ENCODE results near the gene MMEL1. TPM values are rescaled to one million over a fixed set of nuclear protein-coding genes. Genes with fewer than 3 reads are reported as not detected.

The MMEL1 gene
- total and polyA plus RNA-seq, 2 experiments from 2014 or later, result 0.93 to 1.8 TPM

- whole genome bisulfite sequencing (ENCODE audit: low lambda C conversion rate, missing lambda C conversion rate), result under 1% methylated on average over 36 of the region's 52 CpGs
- H3K4me1 ChIP-seq (ENCODE audit: insufficient read depth), result peaks cover 23% of the 10 kb centered on the region
- peak; percentile 91 for DNase-seq (ENCODE audit: low spot score)
These were observed 86.2 kb downstream of the MMEL1 start for GRCh38 chr1:2546515-2547209.

DNA sequence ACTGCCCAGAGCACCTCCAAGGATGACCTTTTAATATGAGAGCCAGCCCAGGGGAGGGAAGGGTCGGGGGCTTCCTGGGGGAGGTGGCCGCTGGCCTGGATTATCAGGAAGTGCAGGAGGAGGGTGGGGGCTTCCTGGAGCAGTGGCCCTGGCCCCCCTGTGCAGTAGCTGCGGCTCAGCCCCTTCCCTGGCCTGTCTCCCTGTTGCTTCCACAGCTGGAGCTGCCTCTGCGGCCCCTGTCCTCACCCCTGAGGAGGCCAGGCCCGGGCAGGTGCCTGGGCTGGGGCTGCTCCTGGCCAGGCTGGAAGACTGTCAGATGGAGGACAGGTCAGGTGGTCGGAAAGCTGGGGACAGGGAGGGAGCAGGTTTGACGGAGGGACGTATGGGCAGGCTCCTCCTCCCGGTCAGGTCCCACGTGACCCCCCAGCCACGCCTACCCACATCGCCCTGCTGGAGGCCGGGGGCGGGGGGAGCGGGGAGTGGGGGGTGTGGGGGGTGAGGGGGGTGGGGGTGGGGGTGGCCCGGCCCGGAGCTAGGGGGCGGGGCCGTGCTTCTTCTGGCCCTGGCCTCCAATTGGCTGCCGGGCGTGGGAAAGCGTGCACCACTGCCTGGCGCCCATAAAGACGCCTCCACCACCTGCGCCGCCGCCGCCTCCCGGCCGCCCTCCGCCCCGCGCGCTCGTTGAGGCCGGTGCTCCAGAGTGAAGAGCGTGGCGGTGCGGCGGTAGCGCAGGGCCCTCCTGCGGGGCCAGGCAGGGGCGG, 86.9 kb downstream of the MMEL1 start:
- Histone ChIP-seq H3K4me1 (ENCODE audit: insufficient read depth) (peaks cover 25% of the 10 kb centered on the region), H3K4me2 (peak overlapping the region; percentile 94), H3K79me2 (no peaks in the 10 kb centered on the region), H3K27ac (peak overlapping the region; percentile 88), H4K20me1 (ENCODE audit: insufficient read depth, poor library complexity, severe bottlenecking) (no peaks in the 10 kb centered on the region), H2AFZ (no peak overlapping the region), H3K4me3 (peak overlapping the region; percentile 38), H3K27me3 (no peaks in the 10 kb centered on the region), H3K9me3 (ENCODE audit: low read depth) (no peaks in the 10 kb centered on the region), H3K36me3 (replicated peaks; ENCODE audit: insufficient read depth, low read depth) (no peaks in the 10 kb centered on the region), H3K9me2 (replicated peaks; ENCODE audit: insufficient read depth) (no peaks in the 10 kb centered on the region)
- 8% methylated on average over 17 of the region's 43 CpGs for WGBS (ENCODE audit: low lambda C conversion rate, missing lambda C conversion rate)
- DNase-seq (ENCODE audit: low spot score), result peak; percentile 94
- TF ChIP-seq CTCF (IDR thresholded peaks at IDR 0.05; ENCODE audit: poor library complexity) (no peak), EZH2 (IDR thresholded peaks at IDR 0.05; ENCODE audit: borderline replicate concordance) (no peak), EZH2phosphoT487 (IDR thresholded peaks at IDR 0.05; ENCODE audit: low read depth, severe bottlenecking, unreplicated experiment) (no peak)

More at GRCh38 chr1:2546515-2547209, 86.2 kb downstream of the MMEL1 start:
- TF ChIP-seq EZH2phosphoT487 (IDR thresholded peaks at IDR 0.05; ENCODE audit: low read depth, severe bottlenecking, unreplicated experiment) (no peak), CTCF (IDR thresholded peaks at IDR 0.05; ENCODE audit: poor library complexity) (no peak), EZH2 (IDR thresholded peaks at IDR 0.05; ENCODE audit: borderline replicate concordance) (no peak)
- Histone ChIP-seq H3K9me3 (ENCODE audit: low read depth) (no peaks in the 10 kb centered on the region), H2AFZ (no peak overlapping the region), H4K20me1 (ENCODE audit: insufficient read depth, poor library complexity, severe bottlenecking) (no peaks in the 10 kb centered on the region), H3K27me3 (no peaks in the 10 kb centered on the region), H3K79me2 (no peaks in the 10 kb centered on the region), H3K4me3 (peak overlapping the region; percentile 38), H3K36me3 (replicated peaks; ENCODE audit: insufficient read depth, low read depth) (no peaks in the 10 kb centered on the region), H3K27ac (peak overlapping the region; percentile 88), H3K9me2 (replicated peaks; ENCODE audit: insufficient read depth) (no peaks in the 10 kb centered on the region), H3K4me2 (peak overlapping the region; percentile 94)

DNA sequence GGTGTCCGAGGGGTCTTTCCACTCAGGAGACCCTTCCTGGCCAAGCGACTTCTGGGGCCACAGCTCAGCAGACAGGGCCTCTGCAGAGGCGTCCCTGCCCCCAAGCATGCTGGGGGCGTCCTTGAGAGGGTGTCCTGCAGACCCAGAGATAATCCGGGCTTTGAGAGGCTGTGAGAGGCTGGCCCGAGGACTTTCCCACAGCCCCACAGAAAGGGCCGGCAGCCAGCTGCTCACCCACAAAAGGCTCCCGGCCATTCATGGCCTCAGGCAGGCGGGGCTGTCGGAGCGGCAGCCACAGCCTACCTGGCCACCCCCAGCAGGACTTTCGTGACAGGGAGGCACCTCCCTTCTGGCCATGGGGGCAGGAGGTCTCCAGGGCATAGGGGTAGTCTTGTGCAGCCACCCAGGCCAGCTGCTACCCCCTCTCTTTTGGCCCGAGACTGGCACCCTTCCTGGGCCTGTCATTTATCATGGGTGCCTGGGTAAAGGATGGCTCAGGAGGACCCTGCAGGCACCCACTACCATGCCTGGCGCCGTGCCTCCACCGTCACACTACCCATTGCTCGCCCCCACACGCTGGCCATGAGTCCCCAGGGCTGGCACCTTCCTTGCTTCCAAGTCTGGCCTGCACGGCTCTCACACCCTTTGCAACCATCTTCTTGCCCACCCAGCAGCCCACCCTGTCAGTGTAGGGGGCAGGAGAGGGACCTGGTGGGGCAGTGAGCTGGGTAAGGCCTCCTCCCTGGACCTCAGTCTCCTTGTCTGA, 87.8 kb downstream of the MMEL1 start:
- H3K36me3 ChIP-seq (replicated peaks; ENCODE audit: insufficient read depth, low read depth), result no peaks in the 10 kb centered on the region
- WGBS (ENCODE audit: low lambda C conversion rate, missing lambda C conversion rate), result 69% methylated on average over 19 of the region's 19 CpGs
- peaks cover 31% of the 10 kb centered on the region for H3K4me1 ChIP-seq (ENCODE audit: insufficient read depth)
- no peaks in the 10 kb centered on the region for H3K9me3 ChIP-seq (ENCODE audit: low read depth)
- no peak for TF ChIP-seq CTCF (IDR thresholded peaks at IDR 0.05; ENCODE audit: poor library complexity)
- no peak for TF ChIP-seq EZH2 (IDR thresholded peaks at IDR 0.05; ENCODE audit: borderline replicate concordance)
- TF ChIP-seq EZH2phosphoT487 (IDR thresholded peaks at IDR 0.05; ENCODE audit: low read depth, severe bottlenecking, unreplicated experiment), result no peak
- peak overlapping the region; percentile 59 for H3K4me2 ChIP-seq
- peak overlapping the region; percentile 70 for H3K27ac ChIP-seq
- peak; percentile 34 for DNase-seq (ENCODE audit: low spot score)
- H2AFZ ChIP-seq, result no peak overlapping the region
- no peaks in the 10 kb centered on the region for H3K9me2 ChIP-seq (replicated peaks; ENCODE audit: insufficient read depth)
- no peaks in the 10 kb centered on the region for H4K20me1 ChIP-seq (ENCODE audit: insufficient read depth, poor library complexity, severe bottlenecking)
- no peak overlapping the region for H3K4me3 ChIP-seq
- H3K79me2 ChIP-seq, result no peaks in the 10 kb centered on the region
- no peaks in the 10 kb centered on the region for H3K27me3 ChIP-seq

Data from hepatocyte (in vitro differentiated cells).